Measurements from ENCODE around the gene FGB. TPM values are rescaled to one million over a fixed set of nuclear protein-coding genes. Genes with fewer than 3 reads are reported as not detected.

Gene FGB
- total RNA-seq, 4 donors from 2014 or later: not detected

DNA sequence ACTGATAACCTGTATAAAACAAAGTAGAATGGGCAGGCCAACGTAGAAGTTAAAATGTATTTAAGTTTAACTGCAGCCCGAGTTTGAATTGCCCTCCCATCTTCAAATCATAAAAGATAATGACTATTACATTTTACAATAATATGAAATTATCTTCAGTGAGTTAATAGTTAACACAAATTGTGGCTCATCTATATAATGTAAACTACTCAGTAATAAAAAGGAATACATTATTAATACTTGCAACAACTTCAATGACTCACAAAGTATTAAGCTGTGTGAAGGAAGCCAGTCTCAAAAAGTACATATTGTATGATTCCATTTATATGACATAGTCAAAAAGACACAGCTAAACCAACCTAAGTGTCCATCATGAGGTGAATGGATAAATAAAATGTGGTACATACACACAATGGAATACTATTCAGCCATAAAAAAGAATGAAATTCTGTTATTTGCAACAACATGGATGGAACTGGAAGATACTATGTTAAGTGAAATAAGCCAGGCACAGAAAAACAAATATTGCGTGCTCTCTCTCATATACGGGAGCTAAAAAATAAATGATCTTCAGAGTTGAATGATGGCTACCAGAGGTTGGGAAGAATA, 20.4 kb upstream of the FGB start:
- Histone ChIP-seq H3K27ac (peak overlapping the region in 1 of 4 donors; percentile 55), H3K9me3 (no peaks in the 10 kb centered on the region), H3K4me1 (no peaks in the 10 kb centered on the region), H3K36me3 (peaks cover 0 to 99% (median 0%) of the 10 kb centered on the region in 3 donors), H3K4me3 (no peak overlapping the region), H3K27me3 (no peaks in the 10 kb centered on the region)
- no peak for TF ChIP-seq POLR2A (IDR thresholded peaks at IDR 0.05)
- TF ChIP-seq, protein P1, sequence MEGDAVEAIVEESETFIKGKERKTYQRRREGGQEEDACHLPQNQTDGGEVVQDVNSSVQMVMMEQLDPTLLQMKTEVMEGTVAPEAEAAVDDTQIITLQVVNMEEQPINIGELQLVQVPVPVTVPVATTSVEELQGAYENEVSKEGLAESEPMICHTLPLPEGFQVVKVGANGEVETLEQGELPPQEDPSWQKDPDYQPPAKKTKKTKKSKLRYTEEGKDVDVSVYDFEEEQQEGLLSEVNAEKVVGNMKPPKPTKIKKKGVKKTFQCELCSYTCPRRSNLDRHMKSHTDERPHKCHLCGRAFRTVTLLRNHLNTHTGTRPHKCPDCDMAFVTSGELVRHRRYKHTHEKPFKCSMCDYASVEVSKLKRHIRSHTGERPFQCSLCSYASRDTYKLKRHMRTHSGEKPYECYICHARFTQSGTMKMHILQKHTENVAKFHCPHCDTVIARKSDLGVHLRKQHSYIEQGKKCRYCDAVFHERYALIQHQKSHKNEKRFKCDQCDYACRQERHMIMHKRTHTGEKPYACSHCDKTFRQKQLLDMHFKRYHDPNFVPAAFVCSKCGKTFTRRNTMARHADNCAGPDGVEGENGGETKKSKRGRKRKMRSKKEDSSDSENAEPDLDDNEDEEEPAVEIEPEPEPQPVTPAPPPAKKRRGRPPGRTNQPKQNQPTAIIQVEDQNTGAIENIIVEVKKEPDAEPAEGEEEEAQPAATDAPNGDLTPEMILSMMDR (IDR thresholded peaks at IDR 0.05): no peak
- DNase-seq: no peak

GRCh38 chr4:154545689-154546088, 17.1 kb upstream of the FGB start:
- H3K9me3 ChIP-seq: no peaks in the 10 kb centered on the region
- DNase-seq: no peak
- TF ChIP-seq, protein P1 (IDR thresholded peaks at IDR 0.05): no peak
- TF ChIP-seq POLR2A (IDR thresholded peaks at IDR 0.05): no peak
- H3K27me3 ChIP-seq: no peaks in the 10 kb centered on the region
- peaks cover 0 to 69% (median 0%) of the 10 kb centered on the region in 3 donors for H3K36me3 ChIP-seq
- no peak overlapping the region for H3K4me3 ChIP-seq
- H3K4me1 ChIP-seq: peaks cover 0 to 15% (median 3%) of the 10 kb centered on the region in 4 donors
- H3K27ac ChIP-seq: no peak overlapping the region

DNA sequence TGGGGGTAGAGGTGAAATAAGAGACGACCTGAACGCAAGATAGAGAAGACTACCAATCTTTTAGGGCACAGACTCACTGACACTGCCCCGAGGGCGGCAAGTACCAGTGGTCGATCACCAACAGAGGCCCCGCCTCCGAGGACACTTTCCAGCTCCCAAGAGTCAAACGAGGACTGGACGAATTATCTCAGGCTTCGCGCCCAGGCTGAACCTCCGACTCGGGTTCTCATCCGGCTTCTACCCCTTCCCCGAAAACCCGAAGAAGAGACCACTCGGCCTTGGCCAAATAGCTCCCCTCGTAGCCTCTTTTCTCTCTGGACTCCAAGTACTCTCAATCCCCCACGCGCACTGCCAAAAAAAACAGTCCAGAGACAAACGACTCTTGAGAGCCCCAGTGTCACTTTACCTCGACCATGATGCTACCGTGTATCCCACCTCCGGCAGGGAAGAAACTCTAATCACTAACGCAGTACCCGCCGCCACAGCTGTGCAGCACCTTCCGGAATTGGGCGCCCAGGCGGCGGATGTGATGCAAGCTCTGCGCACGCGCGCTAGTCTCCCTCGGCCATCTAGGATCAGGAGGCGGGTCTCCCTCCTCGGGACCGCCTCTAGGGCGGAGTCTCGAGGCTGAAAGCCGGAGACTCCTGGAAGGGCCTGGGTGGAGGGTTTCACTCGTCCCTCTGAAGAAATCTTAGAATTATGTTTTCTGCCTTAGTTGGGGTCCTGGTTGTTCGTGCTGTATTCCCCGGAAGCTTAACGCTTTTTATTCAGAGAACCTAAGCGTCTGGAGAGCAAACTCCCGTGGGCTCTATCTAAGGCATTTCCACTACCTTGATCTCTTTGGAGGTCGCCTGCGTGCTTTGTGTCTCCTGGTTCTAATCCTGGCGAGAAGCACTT, 12.7 kb upstream of the FGB start, which contains the start of gene PLRG1:
TSS of gene PLRG1 (minus strand) at position 507 of the 897 bp plus-strand sequence. CDS start at position 415, 92 bp downstream.
- TF ChIP-seq, protein P1 (IDR thresholded peaks at IDR 0.05): peak; percentile 14 to 63 (median 40)
- peak; percentile 38 to 68 for TF ChIP-seq POLR2A (IDR thresholded peaks at IDR 0.05)
- Histone ChIP-seq H3K27ac (peak within 1 kb of the TSS; percentile 70 to 75 (median 74)), H3K4me3 (peak within 1 kb of the TSS; percentile 66 to 75 (median 74)), H3K4me1 (peaks cover 0 to 20% (median 3%) of the 10 kb centered on the region in 4 donors), H3K36me3 (peaks cover 0 to 26% (median 0%) of the 10 kb centered on the region in 3 donors), H3K27me3 (no peaks in the 10 kb centered on the region), H3K9me3 (no peaks in the 10 kb centered on the region)
- DNase-seq: peak; percentile 95 to 98 (median 96)

DNA sequence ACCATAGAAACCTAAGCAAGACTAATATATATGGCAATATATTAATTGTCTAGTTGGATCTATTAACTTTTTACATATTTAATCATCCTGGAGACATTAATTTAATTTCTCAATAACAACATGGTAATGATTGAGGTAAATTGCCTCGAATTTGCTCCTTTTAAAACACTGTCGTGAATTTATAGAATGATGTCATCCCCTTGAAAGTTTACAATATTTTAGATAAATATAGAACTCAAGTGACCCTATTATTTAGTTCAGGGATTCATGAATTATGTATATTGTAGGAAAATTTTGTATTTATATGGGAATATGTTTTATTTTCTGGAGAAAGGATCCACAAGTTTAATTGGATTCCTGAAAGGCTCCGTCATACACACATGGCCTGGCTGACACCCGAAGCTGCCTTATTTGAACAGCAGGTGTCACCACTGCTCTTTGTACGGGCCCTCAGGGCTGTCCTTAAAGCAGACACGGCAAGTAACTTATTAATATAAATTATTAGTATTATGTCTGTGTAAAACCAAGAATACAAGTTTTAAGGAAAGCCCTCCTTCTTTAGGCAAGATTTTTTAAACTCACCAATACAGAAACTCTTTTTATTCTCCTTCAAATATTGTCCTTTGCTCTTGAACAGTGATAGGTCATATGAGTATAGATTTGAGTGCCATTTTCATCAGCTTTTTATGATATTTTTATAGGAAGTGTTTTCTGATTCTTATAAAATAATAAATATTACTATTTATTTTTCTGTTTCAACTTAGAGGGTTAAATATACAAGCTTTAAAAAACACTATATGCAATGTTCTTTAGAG, 10.7 kb upstream of the FGB start:
- H3K27ac ChIP-seq: no peak overlapping the region

More for the DNA sequence above, 10.7 kb upstream of the FGB start:
- DNase-seq: peak; percentile 68 to 90 (median 70)
- H3K4me1 ChIP-seq: peaks cover 0 to 20% (median 3%) of the 10 kb centered on the region in 4 donors
- TF ChIP-seq, protein P1 (IDR thresholded peaks at IDR 0.05): peak; percentile 48 to 85 (median 79)
- no peak for TF ChIP-seq POLR2A (IDR thresholded peaks at IDR 0.05)
- H3K9me3 ChIP-seq: no peaks in the 10 kb centered on the region
- H3K36me3 ChIP-seq: peaks cover 0 to 6% (median 0%) of the 10 kb centered on the region in 3 donors
- no peaks in the 10 kb centered on the region for H3K27me3 ChIP-seq
- H3K4me3 ChIP-seq: no peak overlapping the region

Data from Peyer's patch (tissue), 4 donors.